Activated CD8-positive, alpha-beta T cell treated with anti-CD3 and anti-CD28 coated beads, Interleukin-2, amount 10 ng/mL, durations not matched to agents 7 days and 5 days (primary cell): ENCODE data around the gene KLF6. TPM values are rescaled to one million over a fixed set of nuclear protein-coding genes. Genes with fewer than 3 reads are reported as not detected.

ENCODE experiments used
- ATAC-seq: fragments of 150-1000 bp; cut with Tn5 transposase; one replicate; pipeline ENCODE4 v1.10.0; 2021; ENCODE audit warnings: moderate library complexity
- CTCF ChIA-PET: fragments of 350-600 bp; sonication (Branson Sonifier 250); formaldehyde crosslinking; loops from one replicate; lab custom pipeline; 2021; ENCODE audit warnings: antibody characterized with exemption; lab: Charles Lee
- POLR2A ChIA-PET: fragments of 350-600 bp; sonication (Branson Sonifier 250); formaldehyde crosslinking; loops from one replicate; lab custom pipeline; 2021; ENCODE audit warnings: antibody characterized with exemption; lab: Charles Lee
- DNase-seq: peaks from one replicate; pipeline ENCODE4 v3.0.0-alpha.2; 2020
- H3K27ac Mint-ChIP-seq: one replicate; pipeline ENCODE4 v1.8.0; 2021; ENCODE audit warnings: mild to moderate bottlenecking, mixed read lengths
- H3K27me3 Mint-ChIP-seq: one replicate; pipeline ENCODE4 v1.8.0; 2021; ENCODE audit warnings: low read depth, mixed read lengths
- H3K36me3 Mint-ChIP-seq: one replicate; pipeline ENCODE4 v1.8.0; 2021; ENCODE audit warnings: low read depth, mixed read lengths
- H3K4me1 Mint-ChIP-seq: one replicate; pipeline ENCODE4 v1.8.0; 2021; ENCODE audit warnings: low read depth, mixed read lengths
- H3K4me3 Mint-ChIP-seq: one replicate; pipeline ENCODE4 v1.8.0; 2021; ENCODE audit warnings: mild to moderate bottlenecking, mixed read lengths
- H3K9me3 Mint-ChIP-seq: one replicate; pipeline ENCODE4 v1.8.0; 2022; ENCODE audit warnings: mixed read lengths; ENCODE audit not compliant: insufficient read depth
- total RNA-seq, 2 experiments: library from RNA; stranded (reverse); gene quantifications; one replicate each; pipeline ENCODE4 v1.2.3, GENCODE V29; 2021

KLF6 gene
- total RNA-seq, 2 experiments from 2014 or later, result 208 to 215 TPM

DNA sequence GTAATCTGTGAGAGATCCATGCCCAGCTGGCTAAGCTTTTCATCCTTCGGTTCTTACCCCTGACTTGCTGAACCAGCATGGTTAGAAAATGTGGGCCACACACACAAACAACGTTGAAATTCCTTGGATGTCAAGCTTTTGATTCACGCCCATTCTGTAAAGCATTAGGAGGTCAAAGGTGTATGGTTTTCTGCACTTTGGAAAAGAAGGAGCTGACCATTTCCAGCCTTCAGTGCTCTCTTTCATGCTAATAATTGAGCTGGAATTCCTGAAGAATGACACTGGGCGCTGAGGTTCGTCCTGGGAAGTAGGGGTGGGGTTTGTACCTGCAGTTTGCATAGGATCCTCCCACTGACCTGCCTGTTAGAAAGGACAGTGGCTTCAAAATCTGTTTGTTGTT lies 23.1 kb downstream of the KLF6 start:
- ChIA-PET CTCF (interaction anchor here (1.1 to 1.9 kb wide), 4 partner anchors 13 to 199 kb away, joined by 3 to 4 read pairs (median 4); no protein-coding TSS in a partner anchor), POLR2A (interaction anchor here (0.9 to 6.6 kb wide), 4 partner anchors 13 to 21 kb away, joined by 3 to 97 read pairs (median 5); partner anchors contain the start of gene KLF6)
- no peak overlapping the region for H3K4me3 Mint-ChIP-seq
- H3K27me3 Mint-ChIP-seq, result no peaks in the 10 kb centered on the region
- H3K27ac Mint-ChIP-seq, result no peak overlapping the region
- no peaks in the 10 kb centered on the region for H3K9me3 Mint-ChIP-seq
- peaks cover 5% of the 10 kb centered on the region for H3K36me3 Mint-ChIP-seq
- ATAC-seq (no peak), DNase-seq (no peak)
- peaks cover 94% of the 10 kb centered on the region for H3K4me1 Mint-ChIP-seq

DNA sequence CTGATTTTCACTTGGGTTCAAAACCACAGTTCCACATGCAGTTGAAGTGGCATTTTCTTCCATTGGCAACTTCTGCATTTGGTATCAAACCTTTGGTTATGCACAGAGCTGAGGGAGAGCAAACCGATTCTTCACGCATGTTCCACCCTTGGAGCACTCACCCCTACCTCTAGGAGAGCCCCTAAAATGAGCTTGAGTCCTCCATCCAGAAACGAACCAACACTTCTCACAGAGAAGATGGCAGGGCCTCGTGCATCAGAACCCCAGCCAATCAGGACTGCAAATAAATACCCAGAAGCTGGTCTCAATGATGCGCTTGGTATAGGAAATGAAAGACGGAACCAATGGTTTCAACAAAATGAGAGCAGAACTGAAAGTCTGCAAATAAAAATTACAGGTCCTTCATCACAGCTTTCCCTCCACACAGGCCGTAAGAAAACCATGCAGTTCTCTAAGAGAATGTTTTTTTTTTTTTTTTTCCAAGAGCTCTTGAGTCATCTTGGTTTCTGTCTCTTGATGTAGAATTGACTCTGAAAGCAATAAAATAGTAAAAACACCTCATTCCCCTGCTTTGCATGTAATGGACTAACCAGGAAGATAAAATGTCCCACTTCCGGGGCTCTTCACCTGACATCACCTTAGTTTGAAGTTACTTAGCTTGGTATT lies 23.9 kb downstream of the KLF6 start:
- Mint-ChIP-seq H3K4me1 (peaks cover 94% of the 10 kb centered on the region), H3K36me3 (peaks cover 5% of the 10 kb centered on the region), H3K27me3 (no peaks in the 10 kb centered on the region), H3K4me3 (no peak overlapping the region), H3K9me3 (no peaks in the 10 kb centered on the region), H3K27ac (peak overlapping the region; percentile 52)
- no peak for DNase-seq
- CTCF ChIA-PET, result interaction anchor here (1.1 to 1.9 kb wide), 4 partner anchors 13 to 200 kb away, joined by 3 to 4 read pairs (median 4); no protein-coding TSS in a partner anchor
- POLR2A ChIA-PET, result interaction anchor here (0.7 to 6.6 kb wide), 5 partner anchors 14 to 211 kb away, joined by 3 to 97 read pairs (median 4); partner anchors contain the start of gene KLF6
- no peak for ATAC-seq

DNA sequence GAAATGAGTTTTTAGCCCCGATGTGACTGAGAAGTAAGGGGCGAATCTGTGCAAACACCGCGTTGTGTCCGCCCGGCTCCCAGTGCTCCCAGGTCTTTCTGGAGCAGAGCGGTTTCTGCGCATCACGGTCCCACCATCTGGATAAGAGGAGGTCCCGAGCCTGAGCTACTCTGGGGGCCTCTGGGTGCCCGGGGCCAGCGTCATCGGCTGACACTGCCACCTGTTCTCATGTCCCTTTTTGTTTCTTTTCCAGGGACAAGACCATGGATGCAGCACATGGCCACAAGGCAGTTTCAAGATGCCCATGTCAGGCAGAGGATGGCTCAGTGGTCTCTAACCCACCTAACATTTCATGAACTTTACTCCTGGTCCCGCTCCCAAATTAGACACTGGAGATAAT lies 24.9 kb downstream of the KLF6 start:
- CTCF ChIA-PET, result no interaction called here

DNA sequence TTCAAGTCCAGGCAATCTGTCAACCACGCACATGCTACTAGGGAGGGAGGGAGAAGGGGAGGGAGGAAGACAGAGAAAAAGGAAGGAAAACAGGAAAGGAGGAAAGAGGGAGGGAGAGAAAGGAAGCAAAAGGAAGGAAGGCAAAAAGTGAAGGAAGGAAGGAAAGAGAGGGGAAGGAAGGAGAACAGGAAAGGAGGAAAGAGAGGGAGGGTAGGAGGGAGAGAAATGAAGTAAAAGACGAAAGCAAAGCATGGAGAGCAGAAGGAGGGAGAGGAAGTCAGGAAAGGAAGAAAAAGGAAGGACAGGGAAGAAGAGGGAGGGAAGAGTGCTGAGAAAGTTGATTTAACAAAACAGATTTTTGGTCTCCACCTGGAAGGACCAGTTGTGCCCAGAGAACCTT lies 25.6 kb downstream of the KLF6 start:
- ChIA-PET CTCF (no interaction called here), POLR2A (interaction anchor here (6.0 kb wide), 1 partner anchor 24 kb away, joined by 154 read pairs; the partner anchor contains the start of gene KLF6)
- H3K4me1 Mint-ChIP-seq, result peaks cover 84% of the 10 kb centered on the region
- no peak for DNase-seq
- H3K27ac Mint-ChIP-seq, result peak overlapping the region; percentile 25
- no peak overlapping the region for H3K4me3 Mint-ChIP-seq
- H3K9me3 Mint-ChIP-seq, result no peaks in the 10 kb centered on the region
- no peaks in the 10 kb centered on the region for H3K27me3 Mint-ChIP-seq
- H3K36me3 Mint-ChIP-seq, result peaks cover 5% of the 10 kb centered on the region
- ATAC-seq, result no peak

More for the DNA sequence above, 24.9 kb downstream of the KLF6 start:
- POLR2A ChIA-PET, result no interaction called here
- Mint-ChIP-seq H3K27me3 (no peaks in the 10 kb centered on the region), H3K36me3 (peaks cover 5% of the 10 kb centered on the region), H3K4me3 (no peak overlapping the region), H3K9me3 (no peaks in the 10 kb centered on the region), H3K4me1 (peaks cover 91% of the 10 kb centered on the region), H3K27ac (no peak overlapping the region)
- ATAC-seq (no peak), DNase-seq (no peak)

DNA sequence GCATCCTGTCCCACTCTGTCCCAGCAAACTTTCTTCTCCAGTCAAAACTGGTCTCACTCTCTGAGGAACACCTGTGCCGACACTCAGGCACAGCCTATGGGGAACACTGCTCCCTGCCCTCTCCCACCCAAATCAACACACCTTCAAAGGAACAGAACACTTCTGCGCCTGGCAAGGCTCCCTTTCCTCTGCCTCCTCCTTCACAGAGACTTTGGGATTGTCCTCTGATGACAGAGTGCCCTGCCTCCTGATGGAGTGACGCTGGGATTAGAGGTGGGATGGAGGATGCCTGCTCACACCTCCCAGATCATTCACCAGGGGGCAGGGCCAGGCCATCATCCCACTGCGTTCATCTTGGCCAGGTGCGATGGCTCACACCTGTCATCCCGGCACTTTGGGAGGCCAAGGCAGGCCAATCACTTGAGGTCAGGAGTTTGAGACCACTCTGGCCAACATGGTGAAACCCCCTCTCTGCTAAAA lies 26.5 kb downstream of the KLF6 start:
- H3K27ac Mint-ChIP-seq, result peak overlapping the region; percentile 91
- peaks cover 5% of the 10 kb centered on the region for H3K36me3 Mint-ChIP-seq
- DNase-seq, result no peak
- H3K4me1 Mint-ChIP-seq, result peaks cover 76% of the 10 kb centered on the region
- no peak overlapping the region for H3K4me3 Mint-ChIP-seq
- CTCF ChIA-PET, result interaction anchor here (1.4 to 1.6 kb wide), 2 partner anchors 19 to 561 kb away, joined by 6 to 9 read pairs; no protein-coding TSS in a partner anchor
- no peaks in the 10 kb centered on the region for H3K9me3 Mint-ChIP-seq
- no peak for ATAC-seq
- POLR2A ChIA-PET, result interaction anchor here (1.8 to 6.0 kb wide), 6 partner anchors 17 to 52 kb away, joined by 9 to 154 read pairs (median 15); partner anchors contain the start of gene KLF6
- no peaks in the 10 kb centered on the region for H3K27me3 Mint-ChIP-seq

DNA sequence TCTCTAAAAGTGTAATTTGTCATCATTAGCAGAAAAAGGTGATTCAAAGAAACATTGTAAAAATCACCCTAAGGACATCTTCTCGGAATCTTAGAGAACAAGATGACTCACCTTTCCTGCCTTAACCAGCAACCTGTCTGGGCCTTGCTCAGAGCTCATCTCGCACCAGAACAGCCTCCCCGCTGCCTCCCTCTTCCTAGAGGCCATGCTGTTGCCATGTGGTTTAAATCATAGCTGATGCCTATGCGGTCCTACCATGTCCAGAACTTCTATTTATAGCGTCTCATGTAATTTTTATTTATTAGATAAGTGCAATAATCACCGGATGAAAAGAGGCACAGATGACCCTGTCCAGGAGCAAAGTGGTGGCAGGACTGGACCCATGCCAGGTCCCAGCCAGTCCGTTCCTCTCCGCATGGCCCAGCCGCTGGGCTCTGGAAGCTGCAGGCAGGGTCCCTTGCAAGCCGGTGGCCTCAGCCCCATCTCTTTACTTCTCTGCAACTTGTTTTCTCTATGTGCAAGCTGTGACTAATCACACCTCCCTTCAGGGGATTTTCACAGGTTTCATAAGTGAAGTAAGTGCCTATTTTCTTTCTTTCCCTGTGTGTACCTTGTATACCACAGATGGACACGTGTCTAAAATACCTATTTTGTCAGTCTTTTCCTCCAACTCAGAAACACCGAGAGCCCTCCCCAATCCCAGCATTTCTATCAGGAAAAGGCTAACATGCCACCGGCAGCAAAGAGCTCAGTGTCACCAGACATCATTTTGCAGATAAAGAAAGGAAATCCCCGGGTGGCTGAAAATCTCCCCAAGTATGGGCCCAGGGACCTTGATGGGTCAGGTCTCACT lies 27.1 kb downstream of the KLF6 start:
- DNase-seq (peak; percentile 72), ATAC-seq (peak; percentile 90)
- Mint-ChIP-seq H3K36me3 (peaks cover 5% of the 10 kb centered on the region), H3K27me3 (no peaks in the 10 kb centered on the region), H3K27ac (peak overlapping the region; percentile 91), H3K4me3 (peak overlapping the region; percentile 34), H3K4me1 (peaks cover 71% of the 10 kb centered on the region), H3K9me3 (no peaks in the 10 kb centered on the region)
- ChIA-PET POLR2A (interaction anchor here (1.1 to 6.0 kb wide), 7 partner anchors 17 to 89 kb away, joined by 3 to 154 read pairs (median 13); partner anchors contain the start of gene KLF6), CTCF (interaction anchor here (1.1 to 1.9 kb wide), 5 partner anchors 17 to 560 kb away, joined by 4 to 9 read pairs (median 5); no protein-coding TSS in a partner anchor)

DNA sequence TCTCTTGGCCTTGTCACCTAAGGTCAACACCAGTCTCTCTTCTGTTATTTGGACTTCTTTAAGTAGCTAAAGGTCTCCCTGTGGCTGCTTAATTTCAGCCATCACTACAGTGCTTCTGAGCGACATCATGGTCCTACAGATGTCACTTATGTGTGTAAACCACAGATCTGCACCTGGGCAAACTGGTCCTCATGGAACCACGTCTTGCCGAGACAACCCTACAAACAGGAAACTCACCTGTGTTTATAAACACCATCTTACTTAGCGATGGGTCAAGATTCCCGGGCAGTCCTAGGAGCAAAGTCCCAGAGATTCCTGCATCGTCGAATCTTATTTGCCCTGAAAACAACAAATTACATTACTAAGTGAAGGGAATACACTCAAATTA lies 27.8 kb downstream of the KLF6 start:
- peaks cover 5% of the 10 kb centered on the region for H3K36me3 Mint-ChIP-seq
- H3K4me1 Mint-ChIP-seq, result peaks cover 66% of the 10 kb centered on the region
- ATAC-seq (peak; percentile 47), DNase-seq (no peak)
- no peaks in the 10 kb centered on the region for H3K27me3 Mint-ChIP-seq
- peak overlapping the region; percentile 91 for H3K27ac Mint-ChIP-seq
- peak overlapping the region; percentile 34 for H3K4me3 Mint-ChIP-seq
- POLR2A ChIA-PET, result interaction anchor here (1.1 to 6.0 kb wide), 7 partner anchors 17 to 88 kb away, joined by 3 to 154 read pairs (median 13); partner anchors contain the start of gene KLF6
- CTCF ChIA-PET, result interaction anchor here (1.1 to 1.9 kb wide), 5 partner anchors 18 to 560 kb away, joined by 4 to 9 read pairs (median 5); no protein-coding TSS in a partner anchor
- no peaks in the 10 kb centered on the region for H3K9me3 Mint-ChIP-seq

DNA sequence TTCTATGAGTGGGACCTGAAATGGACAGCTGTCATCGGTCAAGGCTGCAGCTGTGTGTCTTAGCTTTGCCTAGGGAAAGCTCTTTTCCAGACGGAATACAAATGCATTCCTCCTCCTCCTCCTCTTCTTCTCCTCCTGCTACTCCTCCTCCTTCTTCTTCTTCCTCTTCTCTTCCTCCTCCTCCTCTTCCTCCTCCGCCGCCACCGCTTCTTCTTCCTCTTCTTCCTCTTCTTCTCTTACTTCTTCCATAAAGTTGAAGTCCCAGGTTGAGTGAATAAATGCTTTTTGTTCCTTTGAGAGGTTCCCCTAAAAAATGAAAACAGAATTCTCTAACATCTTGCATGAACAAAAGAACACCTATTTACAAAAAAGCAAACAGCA lies 28.7 kb downstream of the KLF6 start:
- no peak for ATAC-seq
- POLR2A ChIA-PET, result interaction anchor here (0.6 to 6.0 kb wide), 6 partner anchors 9 to 27 kb away, joined by 5 to 154 read pairs (median 8); partner anchors contain the start of gene KLF6
- no peak for DNase-seq
- H3K9me3 Mint-ChIP-seq, result no peaks in the 10 kb centered on the region
- CTCF ChIA-PET, result interaction anchor here (1.6 to 1.9 kb wide), 2 partner anchors 19 to 26 kb away, joined by 4 to 5 read pairs; no protein-coding TSS in a partner anchor
- H3K4me1 Mint-ChIP-seq, result peaks cover 60% of the 10 kb centered on the region
- peak overlapping the region; percentile 22 for H3K27ac Mint-ChIP-seq
- no peak overlapping the region for H3K4me3 Mint-ChIP-seq
- H3K27me3 Mint-ChIP-seq, result no peaks in the 10 kb centered on the region
- H3K36me3 Mint-ChIP-seq, result peaks cover 4% of the 10 kb centered on the region

DNA sequence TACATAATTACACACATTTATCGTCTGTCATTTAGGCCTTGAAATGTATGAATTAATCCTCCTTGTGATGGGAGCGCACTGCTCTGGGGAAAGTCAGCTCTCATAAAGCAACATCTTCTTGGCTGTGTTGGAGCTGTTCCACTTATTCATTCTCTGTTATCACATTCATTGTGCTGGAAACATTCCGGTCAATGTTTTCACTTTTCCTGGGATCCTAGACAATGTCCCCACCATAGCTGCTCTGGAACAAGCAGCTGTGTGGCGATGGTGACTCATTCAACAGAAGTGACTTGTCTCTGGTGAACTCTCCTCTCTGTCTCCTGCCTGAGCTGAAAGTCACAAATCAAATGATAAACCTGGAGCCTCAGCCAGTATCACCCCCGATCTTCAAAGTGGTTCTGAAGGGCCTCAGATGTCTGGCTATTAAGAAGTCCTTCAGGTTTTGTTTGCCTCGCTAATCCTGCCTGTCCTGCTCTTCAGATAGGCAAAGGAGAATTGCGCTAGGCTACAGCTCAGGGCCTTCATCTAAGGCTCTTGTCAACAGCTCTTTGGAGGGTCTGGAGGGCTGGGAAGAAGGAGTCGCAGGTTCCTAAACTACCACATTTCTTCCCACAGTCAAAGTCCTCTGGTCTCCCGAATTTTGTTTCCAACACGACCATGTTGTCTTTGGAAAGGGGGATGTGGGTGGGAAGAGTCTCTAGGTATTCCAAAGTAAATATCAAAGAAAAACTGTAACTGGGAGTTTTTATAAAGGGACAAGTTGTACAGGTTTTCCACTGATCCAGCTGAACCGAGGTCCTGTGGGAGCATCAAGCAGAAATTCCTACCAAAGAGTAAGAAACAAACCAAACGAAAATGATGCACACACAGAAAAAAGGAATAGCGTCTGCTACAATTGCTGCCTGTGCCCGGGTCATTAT lies 29.3 kb downstream of the KLF6 start:
- no peak for ATAC-seq
- ChIA-PET CTCF (interaction anchor here (1.3 to 1.6 kb wide), 2 partner anchors 21 to 26 kb away, joined by 4 read pairs; no protein-coding TSS in a partner anchor), POLR2A (interaction anchor here (0.6 to 6.0 kb wide), 7 partner anchors 10 to 202 kb away, joined by 3 to 154 read pairs (median 7); partner anchors contain the start of gene KLF6)
- Mint-ChIP-seq H3K4me1 (peaks cover 53% of the 10 kb centered on the region), H3K27me3 (no peaks in the 10 kb centered on the region), H3K4me3 (no peak overlapping the region), H3K36me3 (peaks cover under 1% of the 10 kb centered on the region), H3K9me3 (no peaks in the 10 kb centered on the region), H3K27ac (peak overlapping the region; percentile 32)
- no peak for DNase-seq

DNA sequence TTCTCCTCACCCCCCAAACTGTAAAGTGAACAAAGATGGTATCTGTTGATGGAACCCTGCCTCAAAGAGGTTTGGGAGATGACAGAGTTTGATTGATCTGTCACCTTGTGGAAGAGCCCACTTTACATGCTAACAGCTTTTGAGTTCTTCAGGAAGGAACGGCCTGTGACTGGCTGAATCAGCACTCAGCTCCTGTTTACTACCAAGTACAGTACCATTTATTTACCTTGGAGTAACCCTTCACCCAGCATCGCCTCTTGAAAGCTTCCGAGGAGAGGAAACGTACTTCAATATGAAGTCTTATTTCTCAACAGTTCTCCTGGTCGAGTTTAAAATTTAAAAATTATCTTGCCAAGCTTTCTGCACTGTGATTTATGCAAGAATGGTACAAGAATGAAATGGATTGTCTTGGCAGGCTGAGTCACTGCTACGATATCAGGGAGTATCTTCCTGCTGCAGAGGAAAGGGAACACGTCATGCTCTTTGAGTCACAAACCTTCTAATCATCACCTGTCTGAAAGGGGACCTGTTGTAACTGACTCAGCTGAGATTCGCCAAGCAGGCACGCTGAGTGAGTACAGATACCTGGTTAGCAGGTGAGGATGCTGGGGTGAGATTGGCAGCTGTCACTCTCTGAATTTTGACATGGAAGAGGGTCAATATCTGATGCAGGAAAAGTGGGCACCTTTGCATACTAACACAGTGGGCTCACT lies 30.1 kb downstream of the KLF6 start:
- Mint-ChIP-seq H3K27ac (no peak overlapping the region), H3K4me3 (no peak overlapping the region)
- DNase-seq, result no peak

More for the DNA sequence above, 30.1 kb downstream of the KLF6 start:
- ChIA-PET CTCF (interaction anchor here (1.3 kb wide), 1 partner anchor 22 kb away, joined by 4 read pairs; no protein-coding TSS in a partner anchor), POLR2A (interaction anchor here (1.2 to 6.0 kb wide), 3 partner anchors 10 to 28 kb away, joined by 7 to 154 read pairs (median 7); partner anchors contain the start of gene KLF6)
- H3K36me3 Mint-ChIP-seq, result no peaks in the 10 kb centered on the region
- H3K9me3 Mint-ChIP-seq, result no peaks in the 10 kb centered on the region
- H3K27me3 Mint-ChIP-seq, result no peaks in the 10 kb centered on the region
- ATAC-seq, result no peak
- H3K4me1 Mint-ChIP-seq, result peaks cover 45% of the 10 kb centered on the region
